GM23338 (cell line): ENCODE data around the gene GAB1. TPM values are rescaled to one million over a fixed set of nuclear protein-coding genes. Genes with fewer than 3 reads are reported as not detected.

Experiments
- ATAC-seq: fragments of 200-7000 bp; cut with Tn5 transposase; 3 replicates; pipeline ENCODE4 v1.9.1; 2020
- DNase-seq: peaks from one replicate; pipeline ENCODE4 v3.0.0-alpha.2; 2015; ENCODE audit warnings: low spot score
- H2AFZ ChIP-seq: fragments of 200-600 bp; sonication (generic); 2 replicates; pipeline ENCODE4 v1.8.0; 2016; ENCODE audit warnings: antibody characterized with exemption, mild to moderate bottlenecking, moderate library complexity
- H3F3A ChIP-seq: fragments of 200-600 bp; sonication (generic); replicated peaks from 2 replicates; pipeline ENCODE4 v1.8.0; 2017; ENCODE audit warnings: antibody characterized with exemption, mixed run types, low read depth
- H3K27ac ChIP-seq: fragments of 200-600 bp; sonication (generic); 2 replicates; pipeline ENCODE4 v1.6.1; 2016; ENCODE audit warnings: low read depth
- H3K27me3 ChIP-seq: fragments of 200-600 bp; sonication (generic); 2 replicates; pipeline ENCODE4 v1.8.0; 2016; ENCODE audit warnings: mild to moderate bottlenecking, mixed run types, moderate library complexity; ENCODE audit not compliant: insufficient read depth
- H3K36me3 ChIP-seq: fragments of 200-600 bp; sonication (generic); 2 replicates; pipeline ENCODE4 v1.8.0; 2016; ENCODE audit warnings: mild to moderate bottlenecking; ENCODE audit not compliant: insufficient read depth
- H3K4me1 ChIP-seq: fragments of 200-600 bp; sonication (generic); 2 replicates; pipeline ENCODE4 v1.8.0; 2016; ENCODE audit warnings: mild to moderate bottlenecking, moderate library complexity; ENCODE audit not compliant: insufficient read depth
- H3K4me2 ChIP-seq: fragments of 200-600 bp; sonication (generic); 2 replicates; pipeline ENCODE4 v1.7.1; 2017; ENCODE audit warnings: mixed run types
- H3K4me3 ChIP-seq: fragments of 200-600 bp; sonication (generic); 2 replicates; pipeline ENCODE4 v1.6.1; 2016; ENCODE audit warnings: mixed run types
- H3K79me2 ChIP-seq: fragments of 200-600 bp; sonication (generic); replicated peaks from 2 replicates; pipeline ENCODE4 v1.8.0; 2017; ENCODE audit warnings: mild to moderate bottlenecking; ENCODE audit not compliant: insufficient read depth
- H3K9me2 ChIP-seq: fragments of 200-600 bp; sonication (generic); 2 replicates; pipeline ENCODE4 v1.8.0; 2017; ENCODE audit not compliant: insufficient read depth
- H4K20me1 ChIP-seq: fragments of 200-600 bp; sonication (generic); replicated peaks from 2 replicates; pipeline ENCODE4 v1.8.0; 2017; ENCODE audit warnings: mild to moderate bottlenecking; ENCODE audit not compliant: insufficient read depth
- H3K27ac Mint-ChIP-seq: 2 replicates; pipeline ENCODE4 v1.8.0; 2020; ENCODE audit warnings: inconsistent platforms, mild to moderate bottlenecking, moderate library complexity, mixed read lengths
- H3K27me3 Mint-ChIP-seq: 3 replicates; pipeline ENCODE4 v1.8.0; 2022; ENCODE audit warnings: low read depth, mild to moderate bottlenecking, moderate library complexity, mixed read lengths, inconsistent platforms; ENCODE audit not compliant: insufficient read depth, poor library complexity
- H3K36me3 Mint-ChIP-seq: 3 replicates; pipeline ENCODE4 v1.8.0; 2021; ENCODE audit warnings: low read depth, mild to moderate bottlenecking, inconsistent platforms, moderate library complexity, mixed read lengths
- H3K4me1 Mint-ChIP-seq: 3 replicates; pipeline ENCODE4 v1.8.0; 2020; ENCODE audit warnings: mild to moderate bottlenecking, inconsistent platforms, mixed read lengths
- H3K4me3 Mint-ChIP-seq: 3 replicates; pipeline ENCODE4 v1.8.0; 2021; ENCODE audit warnings: moderate library complexity, mild to moderate bottlenecking, inconsistent platforms, mixed read lengths
- H3K9me3 Mint-ChIP-seq: 3 replicates; pipeline ENCODE4 v1.8.0; 2020; ENCODE audit warnings: moderate library complexity, mild to moderate bottlenecking, inconsistent platforms, mixed read lengths
- CREB1 ChIP-seq: fragments of 250-450 bp; sonication (Bioruptor Pico); IDR thresholded peaks from 2 replicates; pipeline ENCODE4 v1.5.0; 2020; ENCODE audit warnings: low read depth, mild to moderate bottlenecking, moderate library complexity
- CTCF ChIP-seq, 2 experiments: fragments of 200-600 bp in 1 of 2; sonication (generic) in 1 of 2; conservative IDR thresholded peaks; 2 replicates each; pipeline versions ENCODE4 v1.5.1 to v1.6.1; 2016 to 2017; ENCODE audit warnings: antibody characterized with exemption in 2 of 2, low read depth in 2 of 2, mild to moderate bottlenecking in 2 of 2, moderate library complexity in 1 of 2
- EZH2 ChIP-seq: fragments of 200-600 bp; sonication (generic); IDR thresholded peaks from one replicate; pipeline ENCODE4 v1.8.0; 2017; ENCODE audit warnings: antibody characterized with exemption, mild to moderate bottlenecking, low read depth; ENCODE audit not compliant: unreplicated experiment
- EZH2phosphoT487 ChIP-seq: fragments of 200-600 bp; sonication (generic); IDR thresholded peaks from one replicate; pipeline ENCODE4 v1.8.1; 2018; ENCODE audit warnings: antibody characterized with exemption; ENCODE audit not compliant: unreplicated experiment
- JUNB ChIP-seq: IDR thresholded peaks from one replicate; pipeline ENCODE4 v1.6.1; 2016; ENCODE audit warnings: antibody characterized with exemption; ENCODE audit not compliant: unreplicated experiment
- NANOG ChIP-seq: IDR thresholded peaks from 2 replicates; pipeline ENCODE4 v1.6.1; 2016; ENCODE audit warnings: antibody characterized with exemption, borderline replicate concordance
- POLR2AphosphoS5 ChIP-seq: IDR thresholded peaks from 2 replicates; pipeline ENCODE4 v1.6.1; 2016; ENCODE audit warnings: antibody characterized with exemption, low read depth
- STAT1 ChIP-seq: IDR thresholded peaks from one replicate; pipeline ENCODE4 v1.6.1; 2016; ENCODE audit warnings: antibody characterized with exemption; ENCODE audit not compliant: unreplicated experiment
- ZNF114 ChIP-seq: fragments of 250-450 bp; sonication (Bioruptor Pico); IDR thresholded peaks from 2 replicates; pipeline ENCODE4 v1.5.0; 2020; ENCODE audit warnings: mild to moderate bottlenecking, moderate library complexity
- polyA plus RNA-seq: library from polyadenylated mRNA; unstranded; fragments of >200 nt; fragmentation: Nextera tagmentation; extraction: Ambion mirVana; gene quantifications from 2 replicates; pipeline ENCODE4 v1.2.1, GENCODE V29; 2016
- total RNA-seq: library from RNA; depleted of rRNA; stranded (reverse); fragments of >200 nt; shearing (Covaris generic); gene quantifications from 2 replicates; pipeline ENCODE4 v1.2.3, GENCODE V29; 2014
- TF ChIP-seq, protein P1 (sequence below): fragments of 250-450 bp; sonication (Bioruptor Pico); IDR thresholded peaks from 2 replicates; pipeline ENCODE4 v1.5.0; 2020; ENCODE audit warnings: mild to moderate bottlenecking, moderate library complexity

GAB1 gene
- total and polyA plus RNA-seq, 2 experiments from 2014 or later, result 4.0 to 18.4 TPM

GRCh38 chr4:143364063-143364462 lies 27.4 kb downstream of the GAB1 start (continued):
- TF ChIP-seq, protein P1, sequence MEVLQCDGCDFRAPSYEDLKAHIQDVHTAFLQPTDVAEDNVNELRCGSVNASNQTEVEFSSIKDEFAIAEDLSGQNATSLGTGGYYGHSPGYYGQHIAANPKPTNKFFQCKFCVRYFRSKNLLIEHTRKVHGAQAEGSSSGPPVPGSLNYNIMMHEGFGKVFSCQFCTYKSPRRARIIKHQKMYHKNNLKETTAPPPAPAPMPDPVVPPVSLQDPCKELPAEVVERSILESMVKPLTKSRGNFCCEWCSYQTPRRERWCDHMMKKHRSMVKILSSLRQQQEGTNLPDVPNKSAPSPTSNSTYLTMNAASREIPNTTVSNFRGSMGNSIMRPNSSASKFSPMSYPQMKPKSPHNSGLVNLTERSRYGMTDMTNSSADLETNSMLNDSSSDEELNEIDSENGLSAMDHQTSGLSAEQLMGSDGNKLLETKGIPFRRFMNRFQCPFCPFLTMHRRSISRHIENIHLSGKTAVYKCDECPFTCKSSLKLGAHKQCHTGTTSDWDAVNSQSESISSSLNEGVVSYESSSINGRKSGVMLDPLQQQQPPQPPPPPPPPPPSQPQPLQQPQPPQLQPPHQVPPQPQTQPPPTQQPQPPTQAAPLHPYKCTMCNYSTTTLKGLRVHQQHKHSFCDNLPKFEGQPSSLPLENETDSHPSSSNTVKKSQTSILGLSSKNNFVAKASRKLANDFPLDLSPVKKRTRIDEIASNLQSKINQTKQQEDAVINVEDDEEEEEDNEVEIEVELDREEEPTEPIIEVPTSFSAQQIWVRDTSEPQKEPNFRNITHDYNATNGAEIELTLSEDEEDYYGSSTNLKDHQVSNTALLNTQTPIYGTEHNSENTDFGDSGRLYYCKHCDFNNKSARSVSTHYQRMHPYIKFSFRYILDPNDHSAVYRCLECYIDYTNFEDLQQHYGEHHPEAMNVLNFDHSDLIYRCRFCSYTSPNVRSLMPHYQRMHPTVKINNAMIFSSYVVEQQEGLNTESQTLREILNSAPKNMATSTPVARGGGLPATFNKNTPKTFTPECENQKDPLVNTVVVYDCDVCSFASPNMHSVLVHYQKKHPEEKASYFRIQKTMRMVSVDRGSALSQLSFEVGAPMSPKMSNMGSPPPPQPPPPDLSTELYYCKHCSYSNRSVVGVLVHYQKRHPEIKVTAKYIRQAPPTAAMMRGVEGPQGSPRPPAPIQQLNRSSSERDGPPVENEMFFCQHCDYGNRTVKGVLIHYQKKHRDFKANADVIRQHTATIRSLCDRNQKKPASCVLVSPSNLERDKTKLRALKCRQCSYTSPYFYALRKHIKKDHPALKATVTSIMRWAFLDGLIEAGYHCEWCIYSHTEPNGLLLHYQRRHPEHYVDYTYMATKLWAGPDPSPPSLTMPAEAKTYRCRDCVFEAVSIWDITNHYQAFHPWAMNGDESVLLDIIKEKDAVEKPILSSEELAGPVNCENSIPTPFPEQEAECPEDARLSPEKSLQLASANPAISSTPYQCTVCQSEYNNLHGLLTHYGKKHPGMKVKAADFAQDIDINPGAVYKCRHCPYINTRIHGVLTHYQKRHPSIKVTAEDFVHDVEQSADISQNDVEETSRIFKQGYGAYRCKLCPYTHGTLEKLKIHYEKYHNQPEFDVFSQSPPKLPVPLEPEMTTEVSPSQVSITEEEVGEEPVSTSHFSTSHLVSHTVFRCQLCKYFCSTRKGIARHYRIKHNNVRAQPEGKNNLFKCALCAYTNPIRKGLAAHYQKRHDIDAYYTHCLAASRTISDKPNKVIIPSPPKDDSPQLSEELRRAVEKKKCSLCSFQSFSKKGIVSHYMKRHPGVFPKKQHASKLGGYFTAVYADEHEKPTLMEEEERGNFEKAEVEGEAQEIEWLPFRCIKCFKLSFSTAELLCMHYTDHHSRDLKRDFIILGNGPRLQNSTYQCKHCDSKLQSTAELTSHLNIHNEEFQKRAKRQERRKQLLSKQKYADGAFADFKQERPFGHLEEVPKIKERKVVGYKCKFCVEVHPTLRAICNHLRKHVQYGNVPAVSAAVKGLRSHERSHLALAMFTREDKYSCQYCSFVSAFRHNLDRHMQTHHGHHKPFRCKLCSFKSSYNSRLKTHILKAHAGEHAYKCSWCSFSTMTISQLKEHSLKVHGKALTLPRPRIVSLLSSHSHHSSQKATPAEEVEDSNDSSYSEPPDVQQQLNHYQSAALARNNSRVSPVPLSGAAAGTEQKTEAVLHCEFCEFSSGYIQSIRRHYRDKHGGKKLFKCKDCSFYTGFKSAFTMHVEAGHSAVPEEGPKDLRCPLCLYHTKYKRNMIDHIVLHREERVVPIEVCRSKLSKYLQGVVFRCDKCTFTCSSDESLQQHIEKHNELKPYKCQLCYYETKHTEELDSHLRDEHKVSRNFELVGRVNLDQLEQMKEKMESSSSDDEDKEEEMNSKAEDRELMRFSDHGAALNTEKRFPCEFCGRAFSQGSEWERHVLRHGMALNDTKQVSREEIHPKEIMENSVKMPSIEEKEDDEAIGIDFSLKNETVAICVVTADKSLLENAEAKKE, result no peak
- no peak for TF ChIP-seq ZNF114 (CRISPR knock-in tag)
- TF ChIP-seq POLR2AphosphoS5, result no peak
- no peak for TF ChIP-seq EZH2phosphoT487
- no peak for TF ChIP-seq CTCF (conservative IDR thresholded peaks at IDR 0.05; ENCODE audit: low read depth in 2 of 2)
- TF ChIP-seq CREB1 (CRISPR knock-in tag), result no peak

DNA sequence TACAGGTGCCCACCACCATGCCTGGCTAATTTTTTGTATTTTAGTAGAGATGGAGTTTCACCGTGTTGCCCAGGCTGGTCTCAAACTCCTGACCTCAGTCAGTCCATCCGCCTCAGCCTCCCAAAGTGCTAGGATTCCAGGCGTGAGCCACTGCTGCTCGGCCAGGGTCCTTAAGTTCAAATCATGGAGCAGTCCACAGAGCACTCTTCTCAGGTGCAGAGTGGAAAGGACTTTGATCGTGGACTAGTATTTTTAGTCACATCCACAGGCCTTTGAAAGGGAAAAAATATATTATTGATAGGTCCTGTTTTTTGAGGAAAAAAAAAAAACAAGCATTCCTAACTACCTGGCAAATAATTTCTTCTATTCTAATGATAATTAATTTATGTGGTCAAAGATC lies 31.2 kb downstream of the GAB1 start:
- Histone ChIP-seq H3F3A (no peaks in the 10 kb centered on the region), H3K9me2 (peaks cover 2% of the 10 kb centered on the region; the same call in 1 of the 2 replicates), H3K79me2 (peaks cover 76% of the 10 kb centered on the region), H3K4me3 (no peak overlapping the region), H3K36me3 (no peaks in the 10 kb centered on the region), H3K27me3 (no peaks in the 10 kb centered on the region), H4K20me1 (no peaks in the 10 kb centered on the region), H3K4me1 (peaks cover 16% of the 10 kb centered on the region), H3K4me2 (no peak overlapping the region), H2AFZ (no peak overlapping the region), H3K27ac (no peak overlapping the region)
- H3K27me3 Mint-ChIP-seq, result peaks cover 1% of the 10 kb centered on the region
- ATAC-seq (no peak), DNase-seq (no peak)
- TF ChIP-seq EZH2, result no peak
- no peak for TF ChIP-seq JUNB
- no peak for TF ChIP-seq STAT1
- no peak for TF ChIP-seq NANOG
- TF ChIP-seq CREB1 (CRISPR knock-in tag), result no peak
- TF ChIP-seq POLR2AphosphoS5, result no peak
- H3K9me3 Mint-ChIP-seq, result peaks cover 9% of the 10 kb centered on the region
- H3K4me1 Mint-ChIP-seq, result peaks cover 17% of the 10 kb centered on the region
- peaks cover 12% of the 10 kb centered on the region; the same call in 2 of the 3 replicates for H3K36me3 Mint-ChIP-seq
- no peak overlapping the region for H3K27ac Mint-ChIP-seq
- H3K4me3 Mint-ChIP-seq, result no peak overlapping the region
